ENCODE data around the gene SLC28A1. TPM values are rescaled to one million over a fixed set of nuclear protein-coding genes. Genes with fewer than 3 reads are reported as not detected.

The SLC28A1 gene
- total and polyA plus RNA-seq, 2 donors (not counting 1 experiment from before 2014, with no cell fraction given): not detected

DNA sequence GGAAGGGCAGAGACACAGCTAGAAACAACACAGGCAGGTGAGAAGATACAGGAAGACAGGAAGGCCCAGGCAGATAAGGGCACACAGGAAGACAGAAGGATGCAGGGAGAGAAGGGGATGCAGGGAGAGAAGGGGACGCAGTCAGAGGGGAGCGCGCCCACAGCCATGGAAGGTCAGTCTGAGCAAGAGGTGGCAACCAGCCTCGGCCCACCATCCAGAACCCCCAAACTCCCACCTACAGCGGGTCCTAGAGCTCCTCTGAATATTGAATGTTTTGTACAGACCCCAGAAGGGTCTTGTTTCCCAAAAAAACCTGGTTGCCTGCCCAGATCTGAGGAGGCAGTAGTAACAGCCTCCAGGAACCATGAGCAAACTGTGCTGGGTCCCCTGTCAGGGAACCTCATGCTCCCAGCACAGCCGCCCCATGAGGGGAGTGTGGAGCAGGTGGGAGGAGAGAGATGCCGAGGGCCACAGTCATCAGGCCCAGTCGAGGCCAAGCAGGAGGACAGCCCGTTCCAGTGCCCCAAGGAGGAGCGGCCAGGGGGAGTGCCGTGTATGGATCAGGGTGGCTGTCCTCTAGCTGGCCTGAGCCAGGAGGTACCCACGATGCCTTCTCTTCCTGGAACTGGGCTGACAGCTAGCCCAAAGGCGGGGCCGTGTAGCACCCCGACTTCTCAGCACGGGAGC is 27.6 kb upstream of the SLC28A1 start:
- POLR2A ChIA-PET: no interaction called here
- intact Hi-C loops (cut with micrococcal nuclease): no loop called here

GRCh38 chr15:84857418-84858004 is 27.0 kb upstream of the SLC28A1 start:
- H3K79me2 ChIP-seq (ENCODE audit: control insufficient read depth, insufficient read depth, low read length): no peaks in the 10 kb centered on the region
- intact Hi-C loops (cut with micrococcal nuclease): no loop called here
- H3K4me2 ChIP-seq (replicated peaks; ENCODE audit: low read depth, low read length, poor library complexity, severe bottlenecking): no peak overlapping the region
- no peak overlapping the region for H3K27ac Mint-ChIP-seq
- no peak for DNase-seq
- POLR2A ChIA-PET: no interaction called here
- no peaks in the 10 kb centered on the region for H3K9me3 ChIP-seq (ENCODE audit: control extremely low read depth in 1 of 3, control insufficient read depth in 2 of 3, insufficient read depth in 1 of 3, low read length in 2 of 3)
- H4K20me1 ChIP-seq (ENCODE audit: control insufficient read depth, insufficient read depth, low read length, poor library complexity, severe bottlenecking): no peaks in the 10 kb centered on the region
- no peaks in the 10 kb centered on the region for H3K4me1 ChIP-seq (ENCODE audit: control insufficient read depth in 2 of 2, insufficient read depth in 2 of 2, low read length in 2 of 2)
- no peaks in the 10 kb centered on the region for H3K4me1 Mint-ChIP-seq
- ATAC-seq (ENCODE audit: low read depth): no peak
- no peaks in the 10 kb centered on the region for H3K27me3 Mint-ChIP-seq
- no peak for TF ChIP-seq EZH2 (IDR thresholded peaks at IDR 0.05; ENCODE audit: borderline replicate concordance, insufficient read depth, low read depth, low read length, poor library complexity, severe bottlenecking)
- TF ChIP-seq, protein P1, sequence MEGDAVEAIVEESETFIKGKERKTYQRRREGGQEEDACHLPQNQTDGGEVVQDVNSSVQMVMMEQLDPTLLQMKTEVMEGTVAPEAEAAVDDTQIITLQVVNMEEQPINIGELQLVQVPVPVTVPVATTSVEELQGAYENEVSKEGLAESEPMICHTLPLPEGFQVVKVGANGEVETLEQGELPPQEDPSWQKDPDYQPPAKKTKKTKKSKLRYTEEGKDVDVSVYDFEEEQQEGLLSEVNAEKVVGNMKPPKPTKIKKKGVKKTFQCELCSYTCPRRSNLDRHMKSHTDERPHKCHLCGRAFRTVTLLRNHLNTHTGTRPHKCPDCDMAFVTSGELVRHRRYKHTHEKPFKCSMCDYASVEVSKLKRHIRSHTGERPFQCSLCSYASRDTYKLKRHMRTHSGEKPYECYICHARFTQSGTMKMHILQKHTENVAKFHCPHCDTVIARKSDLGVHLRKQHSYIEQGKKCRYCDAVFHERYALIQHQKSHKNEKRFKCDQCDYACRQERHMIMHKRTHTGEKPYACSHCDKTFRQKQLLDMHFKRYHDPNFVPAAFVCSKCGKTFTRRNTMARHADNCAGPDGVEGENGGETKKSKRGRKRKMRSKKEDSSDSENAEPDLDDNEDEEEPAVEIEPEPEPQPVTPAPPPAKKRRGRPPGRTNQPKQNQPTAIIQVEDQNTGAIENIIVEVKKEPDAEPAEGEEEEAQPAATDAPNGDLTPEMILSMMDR (IDR thresholded peaks at IDR 0.05): no peak
- H3K9ac ChIP-seq (ENCODE audit: low read length): no peak overlapping the region
- H3K4me3 Mint-ChIP-seq: no peak overlapping the region
- no peak overlapping the region for H3K27ac ChIP-seq (ENCODE audit: low read length in 2 of 2)
- H3K4me3 ChIP-seq (ENCODE audit: control extremely low read depth in 1 of 5, extremely low read depth in 1 of 5, insufficient read depth in 1 of 5, low read depth in 2 of 5, low read length in 4 of 5): no peak overlapping the region
- no peaks in the 10 kb centered on the region for H3K9me3 Mint-ChIP-seq (ENCODE audit: insufficient read depth)
- CTCF ChIA-PET: no interaction called here
- H2AFZ ChIP-seq (ENCODE audit: insufficient read depth, low read depth, low read length, poor library complexity, severe bottlenecking): no peak overlapping the region
- H3K36me3 ChIP-seq (replicated peaks in 1 of 2; ENCODE audit: control extremely low read depth in 1 of 2, control insufficient read depth in 1 of 2, extremely low read depth in 1 of 2, insufficient read depth in 2 of 2, low read length in 1 of 2): no peaks in the 10 kb centered on the region
- no peaks in the 10 kb centered on the region for H3K27me3 ChIP-seq (replicated peaks in 1 of 4; ENCODE audit: control extremely low read depth in 1 of 4, control insufficient read depth in 3 of 4, insufficient read depth in 4 of 4, low read length in 3 of 4)
- 92% methylated on average over 15 of the region's 15 CpGs for WGBS (ENCODE audit: insufficient coverage)

More for the DNA sequence above, 27.6 kb upstream of the SLC28A1 start:
- Mint-ChIP-seq H3K4me1 (no peaks in the 10 kb centered on the region), H3K9me3 (ENCODE audit: insufficient read depth) (no peaks in the 10 kb centered on the region), H3K27ac (no peak overlapping the region), H3K4me3 (no peak overlapping the region), H3K27me3 (no peaks in the 10 kb centered on the region)
- 90% methylated on average over 12 of the region's 16 CpGs for WGBS (ENCODE audit: insufficient coverage)
- H3K4me2 ChIP-seq (replicated peaks; ENCODE audit: low read depth, low read length, poor library complexity, severe bottlenecking): no peak overlapping the region
- H3K4me1 ChIP-seq (ENCODE audit: control insufficient read depth in 2 of 2, insufficient read depth in 2 of 2, low read length in 2 of 2): no peaks in the 10 kb centered on the region
- no peak overlapping the region for H3K9ac ChIP-seq (ENCODE audit: low read length)
- H3K27ac ChIP-seq (ENCODE audit: low read length in 2 of 2): no peak overlapping the region
- H4K20me1 ChIP-seq (ENCODE audit: control insufficient read depth, insufficient read depth, low read length, poor library complexity, severe bottlenecking): no peaks in the 10 kb centered on the region
- DNase-seq (no peak), ATAC-seq (ENCODE audit: low read depth) (no peak)
- H3K9me3 ChIP-seq (ENCODE audit: control extremely low read depth in 1 of 3, control insufficient read depth in 2 of 3, insufficient read depth in 1 of 3, low read length in 2 of 3): no peaks in the 10 kb centered on the region
- no peaks in the 10 kb centered on the region for H3K79me2 ChIP-seq (ENCODE audit: control insufficient read depth, insufficient read depth, low read length)
- CTCF ChIA-PET: no interaction called here
- no peaks in the 10 kb centered on the region for H3K27me3 ChIP-seq (replicated peaks in 1 of 4; ENCODE audit: control extremely low read depth in 1 of 4, control insufficient read depth in 3 of 4, insufficient read depth in 4 of 4, low read length in 3 of 4)
- H3K36me3 ChIP-seq (replicated peaks in 1 of 2; ENCODE audit: control extremely low read depth in 1 of 2, control insufficient read depth in 1 of 2, extremely low read depth in 1 of 2, insufficient read depth in 2 of 2, low read length in 1 of 2): no peaks in the 10 kb centered on the region
- no peak overlapping the region for H3K4me3 ChIP-seq (ENCODE audit: control extremely low read depth in 1 of 5, extremely low read depth in 1 of 5, insufficient read depth in 1 of 5, low read depth in 2 of 5, low read length in 4 of 5)
- TF ChIP-seq, protein P1 (IDR thresholded peaks at IDR 0.05): no peak
- TF ChIP-seq EZH2 (IDR thresholded peaks at IDR 0.05; ENCODE audit: borderline replicate concordance, insufficient read depth, low read depth, low read length, poor library complexity, severe bottlenecking): no peak
- H2AFZ ChIP-seq (ENCODE audit: insufficient read depth, low read depth, low read length, poor library complexity, severe bottlenecking): no peak overlapping the region

Data from B cell (primary cell).